Esophagus squamous epithelium (tissue), 5 donors: ENCODE data around the gene PDCD1LG2. TPM values are rescaled to one million over a fixed set of nuclear protein-coding genes. Genes with fewer than 3 reads are reported as not detected.
"Not testable (repeated sequence)": the region's sequence is repeated elsewhere in the genome, so short reads cannot be mapped to it uniquely, and the experiment has no call there.

Experiments used
- DNase-seq: peaks from one replicate; lab custom pipeline; 2025; lab: John Stamatoyannopoulos, UW
- H3K27ac ChIP-seq, 4 donors: fragments of 200-600 bp; sonication (generic); one replicate each; pipeline ENCODE4 v1.5.1; 2016 to 2019; ENCODE audit warnings: mild to moderate bottlenecking in 1 of 4
- H3K27me3 ChIP-seq, 4 donors: fragments of 200-600 bp; sonication (generic); 1 replicate in 3 of 4; 2 replicates in 1 of 4; pipeline versions ENCODE4 v1.5.1 to v1.6.0; 2017 to 2021; ENCODE audit warnings: antibody characterized with exemption in 1 of 4
- H3K36me3 ChIP-seq, 3 donors: fragments of 200-600 bp; sonication (generic); one replicate each; pipeline ENCODE4 v1.5.1; 2016 to 2019
- H3K4me1 ChIP-seq, 3 donors: fragments of 200-600 bp; sonication (generic); one replicate each; pipeline ENCODE4 v1.5.1; 2017 to 2019
- H3K4me3 ChIP-seq, 4 donors: fragments of 200-600 bp; sonication (generic); 1 replicate in 3 of 4; 2 replicates in 1 of 4; pipeline ENCODE4 v1.5.1; 2016 to 2019; ENCODE audit warnings: mild to moderate bottlenecking in 2 of 4, moderate library complexity in 1 of 4
- H3K9me3 ChIP-seq, 3 donors: fragments of 200-600 bp; sonication (generic); one replicate each; pipeline ENCODE4 v1.5.1; 2016 to 2019
- CTCF ChIP-seq, 6 experiments: fragments of 450-650 bp in 4 of 6; fragments of 200-600 bp in 2 of 6; sonication (generic) in 2 of 6; IDR thresholded peaks; one replicate each; pipeline ENCODE4 v1.5.1; 2016 to 2019; ENCODE audit warnings: antibody characterized with exemption in 6 of 6, mild to moderate bottlenecking in 4 of 6, moderate library complexity in 4 of 6
- POLR2A ChIP-seq, 4 donors: fragments of 450-650 bp; IDR thresholded peaks; one replicate each; pipeline ENCODE4 v1.6.1; 2017; ENCODE audit warnings: antibody characterized with exemption in 4 of 4, mild to moderate bottlenecking in 4 of 4, moderate library complexity in 3 of 4
- WGBS, 2 donors: methylation state at CpG; one replicate each; pipeline ENCODE4 v1.1.5; 2018; 5-methylcytosine and 5-hydroxymethylcytosine counted together
- intact Hi-C: fragments of 100-400 bp; cut with DNase I; formaldehyde crosslinking; loops from one replicate; pipeline ENCODE4 v1.15.0; 2022
- total RNA-seq, 4 donors: library from RNA; depleted of rRNA; stranded (reverse); fragments of >200 nt; gene quantifications; one replicate each; pipeline ENCODE4 v1.1.0, GENCODE V29; 2016
- donor health status: DM: yes; HTN: yes; CAD: no.

PDCD1LG2 gene
- total RNA-seq, 4 donors from 2014 or later = 0.23 to 3.6 (median 0.31) TPM

GRCh38 chr9:5580650-5581049 is 70.3 kb downstream of the PDCD1LG2 start:
- Histone ChIP-seq H3K9me3 (no peaks in the 10 kb centered on the region), H3K4me1 (peaks cover 4 to 27% (median 10%) of the 10 kb centered on the region in 3 donors), H3K36me3 (no peaks in the 10 kb centered on the region), H3K4me3 (no peak overlapping the region), H3K27ac (no peak overlapping the region), H3K27me3 (no peaks in the 10 kb centered on the region)
- WGBS, 2 donors = 85% methylated on average over 3 of the region's 3 CpGs
- intact Hi-C loops = no loop called here
- DNase-seq = no peak
- TF ChIP-seq POLR2A (IDR thresholded peaks at IDR 0.05) = no peak
- no peak for TF ChIP-seq CTCF (IDR thresholded peaks at IDR 0.05)

- intact Hi-C loops, DNase-seq, H3K9me3 ChIP-seq, H3K27me3 ChIP-seq, H3K27ac ChIP-seq, H3K4me3 ChIP-seq, H3K36me3 ChIP-seq: not testable (repeated sequence)
- peaks cover 4 to 36% (median 12%) of the 10 kb centered on the region in 3 donors for H3K4me1 ChIP-seq
- WGBS, 2 donors = 98 to 100% methylated on average over 2 of the region's 2 CpGs
Observed at GRCh38 chr9:5581706-5582105, 71.4 kb downstream of the PDCD1LG2 start.

DNA sequence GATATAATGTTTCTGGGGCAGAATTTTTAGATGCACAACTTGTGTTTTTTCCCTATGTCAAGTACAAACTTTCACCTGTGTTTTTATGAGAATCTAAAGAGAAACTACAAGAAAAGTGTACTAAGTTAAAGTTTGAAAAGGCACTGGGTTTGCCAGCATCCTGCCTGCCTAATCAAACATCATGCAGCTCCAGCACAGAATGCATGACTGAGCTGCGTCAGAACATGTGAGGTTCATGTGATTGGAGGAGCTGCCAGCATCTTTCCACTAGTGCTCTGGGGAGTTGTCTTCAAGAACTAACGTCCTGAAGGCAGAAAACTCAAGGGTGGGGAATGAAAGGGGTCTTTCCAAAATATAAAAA is 72.5 kb downstream of the PDCD1LG2 start:
- H3K4me3 ChIP-seq = no peak overlapping the region
- peak overlapping the region in 2 of 4 donors; percentile 40 to 57 for H3K27ac ChIP-seq
- intact Hi-C loops = no loop called here
- whole genome bisulfite sequencing, 2 donors = 9 to 15% methylated on average over 2 of the region's 2 CpGs
- no peak for DNase-seq
- no peak for TF ChIP-seq POLR2A (IDR thresholded peaks at IDR 0.05)
- H3K36me3 ChIP-seq = no peaks in the 10 kb centered on the region
- no peaks in the 10 kb centered on the region for H3K27me3 ChIP-seq
- peaks cover 4 to 46% (median 14%) of the 10 kb centered on the region in 3 donors for H3K4me1 ChIP-seq
- H3K9me3 ChIP-seq = no peaks in the 10 kb centered on the region

- TF ChIP-seq CTCF (IDR thresholded peaks at IDR 0.05) (no peak), POLR2A (IDR thresholded peaks at IDR 0.05) (no peak)
- peaks cover 4 to 40% (median 10%) of the 10 kb centered on the region in 3 donors for H3K4me1 ChIP-seq
- DNase-seq = no peak
- H3K4me3 ChIP-seq = no peak overlapping the region
- intact Hi-C loops = loop anchor here (5.0 kb wide), 1 partner anchor 394 kb away; no protein-coding TSS in a partner anchor
- H3K9me3 ChIP-seq = no peaks in the 10 kb centered on the region
- H3K27me3 ChIP-seq = no peaks in the 10 kb centered on the region
- peak overlapping the region; percentile 48 to 64 (median 55) for H3K27ac ChIP-seq
- no peaks in the 10 kb centered on the region for H3K36me3 ChIP-seq
Observed at GRCh38 chr9:5586391-5586802, 76.1 kb downstream of the PDCD1LG2 start.

DNA sequence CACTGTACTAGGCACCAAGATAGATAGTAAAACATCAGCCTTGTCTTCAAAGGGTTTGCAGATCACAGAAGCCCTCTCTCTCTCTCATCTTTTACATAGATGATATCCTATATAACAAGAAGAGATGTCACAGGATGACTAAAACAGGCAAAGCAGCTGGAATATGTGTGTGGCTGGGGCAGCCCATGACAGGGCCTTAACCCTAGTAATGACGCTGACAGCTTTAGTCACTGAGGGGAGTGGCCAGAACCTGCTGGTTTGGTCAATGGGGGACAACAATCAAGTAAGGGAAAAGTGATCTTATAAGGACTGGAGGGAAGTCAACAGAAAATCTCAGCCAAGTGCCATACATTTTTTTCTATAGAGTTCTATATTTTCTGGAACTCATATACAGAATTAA is 76.7 kb downstream of the PDCD1LG2 start:
- intact Hi-C loops = loop anchor here (5.0 kb wide), 1 partner anchor 395 kb away; no protein-coding TSS in a partner anchor
- no peak overlapping the region for H3K4me3 ChIP-seq
- no peak for TF ChIP-seq CTCF (IDR thresholded peaks at IDR 0.05)
- no peak for TF ChIP-seq POLR2A (IDR thresholded peaks at IDR 0.05)
- H3K36me3 ChIP-seq = no peaks in the 10 kb centered on the region
- peaks cover 4 to 40% (median 10%) of the 10 kb centered on the region in 3 donors for H3K4me1 ChIP-seq
- H3K27me3 ChIP-seq = no peaks in the 10 kb centered on the region
- H3K9me3 ChIP-seq = no peaks in the 10 kb centered on the region
- no peak for DNase-seq
- peak overlapping the region; percentile 48 to 64 (median 55) for H3K27ac ChIP-seq
- WGBS, 2 donors = 50 to 60% methylated on average over 1 of the region's 1 CpG

DNA sequence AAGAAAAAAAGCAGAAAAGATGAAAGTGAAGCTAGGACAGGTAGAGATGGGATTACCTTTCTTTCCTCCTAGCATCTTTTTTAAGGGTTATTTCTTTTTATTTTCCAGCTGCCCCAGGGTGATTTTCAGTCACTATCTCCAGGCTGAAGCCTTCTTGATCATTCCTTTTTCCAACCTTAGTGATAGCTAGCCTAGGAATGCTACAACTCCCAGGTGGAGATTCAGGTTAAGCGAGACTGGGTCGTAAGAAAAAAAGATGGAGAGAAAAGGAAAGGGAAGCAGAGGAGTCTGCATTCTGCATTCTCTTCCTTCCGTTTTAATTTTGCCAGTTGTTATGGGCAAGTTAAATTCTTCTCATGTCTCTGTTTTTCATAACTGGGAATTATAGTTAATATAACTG is 81.9 kb downstream of the PDCD1LG2 start:
- Histone ChIP-seq H3K27me3 (no peaks in the 10 kb centered on the region), H3K4me3 (no peak overlapping the region), H3K4me1 (peaks cover 0 to 18% (median 0%) of the 10 kb centered on the region in 3 donors), H3K27ac (no peak overlapping the region), H3K9me3 (no peaks in the 10 kb centered on the region), H3K36me3 (no peaks in the 10 kb centered on the region)
- no peak for DNase-seq
- no peak for TF ChIP-seq POLR2A (IDR thresholded peaks at IDR 0.05)
- TF ChIP-seq CTCF (IDR thresholded peaks at IDR 0.05) = no peak
- intact Hi-C loops = loop anchor here (5.0 kb wide), 1 partner anchor 140 kb away; the partner anchor contains the start of gene CD274
- 76 to 91% methylated on average over 3 of the region's 3 CpGs for WGBS, 2 donors
